Naive B cell (primary cell): ENCODE results near the gene SULT2B1. TPM values are rescaled to one million over a fixed set of nuclear protein-coding genes. Genes with fewer than 3 reads are reported as not detected.

Source experiments
- ATAC-seq, 2 donors: fragments of 150-1000 bp; cut with Tn5 transposase; 2 replicates each; pipeline ENCODE4 v1.10.0; 2021; ENCODE audit warnings: low read depth in 2 of 2, mild to moderate bottlenecking in 2 of 2, moderate library complexity in 2 of 2
- DNase-seq: peaks from one replicate; pipeline ENCODE4 v3.0.0; 2022
- H3K27ac Mint-ChIP-seq, 6 donors: one replicate each; pipeline ENCODE4 v1.8.0; 2020 to 2022; ENCODE audit warnings: mild to moderate bottlenecking in 6 of 6, mixed read lengths in 6 of 6, moderate library complexity in 5 of 6, inconsistent platforms in 2 of 6
- H3K27me3 Mint-ChIP-seq, 3 donors: one replicate each; pipeline ENCODE4 v1.8.0; 2021 to 2022; ENCODE audit warnings: mixed read lengths in 3 of 3, mild to moderate bottlenecking in 1 of 3
- H3K36me3 Mint-ChIP-seq, 2 donors: one replicate each; pipeline ENCODE4 v1.8.0; 2020 to 2022; ENCODE audit warnings: mixed read lengths in 2 of 2, inconsistent platforms in 1 of 2, mild to moderate bottlenecking in 1 of 2
- H3K4me1 Mint-ChIP-seq, 3 donors: one replicate each; pipeline ENCODE4 v1.8.0; 2020 to 2022; ENCODE audit warnings: mixed read lengths in 3 of 3, inconsistent platforms in 1 of 3, mild to moderate bottlenecking in 1 of 3, moderate library complexity in 1 of 3
- H3K4me3 Mint-ChIP-seq, 8 donors: one replicate each; pipeline ENCODE4 v1.8.0; 2020 to 2022; ENCODE audit warnings: mild to moderate bottlenecking in 8 of 8, mixed read lengths in 8 of 8, moderate library complexity in 8 of 8, inconsistent platforms in 2 of 8
- H3K9me3 Mint-ChIP-seq, 7 donors: one replicate each; pipeline ENCODE4 v1.8.0; 2020 to 2022; ENCODE audit warnings: mixed read lengths in 7 of 7, mild to moderate bottlenecking in 5 of 7, inconsistent platforms in 2 of 7, moderate library complexity in 1 of 7
- polyA plus RNA-seq, 6 donors: library from polyadenylated mRNA; unstranded; fragments of 300-500 nt; fragmentation: Illumina TruSeq; gene quantifications; one replicate each; pipeline ENCODE4 v1.2.3, GENCODE V29; 2021; ENCODE audit warnings: low read depth in 6 of 6

The SULT2B1 gene
- polyA plus RNA-seq, 6 donors from 2014 or later: not detected

- peaks cover 6 to 7% (median 6%) of the 10 kb centered on the region in 3 donors for H3K4me1 Mint-ChIP-seq
- peaks cover 0 to 6% (median 4%) of the 10 kb centered on the region in 7 donors for H3K9me3 Mint-ChIP-seq
- DNase-seq (no peak), ATAC-seq (no peak)
- no peaks in the 10 kb centered on the region for H3K36me3 Mint-ChIP-seq
- H3K4me3 Mint-ChIP-seq: no peak overlapping the region
- H3K27ac Mint-ChIP-seq: peak overlapping the region in 1 of 6 donors; percentile 58
- H3K27me3 Mint-ChIP-seq: peaks cover 4 to 23% (median 8%) of the 10 kb centered on the region in 3 donors
Observed at GRCh38 chr19:48582168-48582567, 30.2 kb downstream of the SULT2B1 start.

- peaks cover 0 to 6% (median 4%) of the 10 kb centered on the region in 7 donors for H3K9me3 Mint-ChIP-seq
Observed at GRCh38 chr19:48587387-48587786, 35.4 kb downstream of the SULT2B1 start.

DNA sequence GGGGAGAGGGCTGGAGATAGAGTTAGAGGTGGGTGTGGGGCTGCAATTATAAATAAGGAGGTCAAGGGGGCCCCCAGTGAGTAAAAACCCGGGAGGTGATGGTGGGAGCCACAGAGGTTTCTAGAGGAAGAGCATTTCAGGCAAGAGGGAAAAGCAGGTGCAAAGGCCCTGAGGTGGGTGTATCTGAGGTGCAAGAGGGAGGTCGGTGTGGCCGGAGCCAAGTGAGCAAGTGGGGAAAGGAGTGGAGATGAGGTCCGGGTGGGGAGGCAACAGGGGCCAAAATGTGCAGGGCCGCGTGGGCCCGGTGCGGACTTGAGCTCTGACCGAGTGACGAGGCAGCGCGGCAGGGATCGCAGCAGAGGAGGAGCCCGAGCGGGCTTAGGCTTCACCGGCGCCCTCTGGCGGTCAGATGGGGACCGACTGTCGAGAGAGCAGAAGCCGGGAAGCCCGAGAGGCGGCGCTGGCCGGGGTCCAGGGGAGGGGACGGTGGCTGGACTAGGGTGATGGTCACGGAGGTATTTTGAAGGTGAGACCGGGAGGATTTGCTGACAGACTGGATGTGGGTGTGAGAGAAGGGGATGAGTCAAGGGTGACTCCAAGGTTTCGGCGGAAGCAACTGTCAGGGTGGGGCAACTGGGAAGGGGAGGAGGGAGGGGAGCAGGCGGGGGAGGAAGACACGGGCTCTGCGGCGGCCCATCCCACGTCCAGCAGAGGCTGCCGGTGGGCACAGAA, 36.9 kb downstream of the SULT2B1 start:
- H3K27me3 Mint-ChIP-seq: peaks cover 10 to 56% (median 26%) of the 10 kb centered on the region in 3 donors
- peak overlapping the region in 2 of 6 donors; percentile 56 to 76 for H3K27ac Mint-ChIP-seq
- peaks cover 0 to 6% (median 4%) of the 10 kb centered on the region in 7 donors for H3K9me3 Mint-ChIP-seq
- no peaks in the 10 kb centered on the region for H3K36me3 Mint-ChIP-seq
- H3K4me3 Mint-ChIP-seq: peak overlapping the region in 7 of 8 donors; percentile 15 to 91 (median 68)
- H3K4me1 Mint-ChIP-seq: peaks cover 13 to 17% (median 15%) of the 10 kb centered on the region in 3 donors
- ATAC-seq (peak; percentile 88 to 89), DNase-seq (peak; percentile 77)

More at GRCh38 chr19:48587387-48587786, 35.4 kb downstream of the SULT2B1 start:
- DNase-seq: no peak
- Mint-ChIP-seq H3K4me1 (peaks cover 13 to 17% (median 15%) of the 10 kb centered on the region in 3 donors), H3K36me3 (no peaks in the 10 kb centered on the region), H3K4me3 (peak overlapping the region in 1 of 8 donors; percentile 16), H3K27me3 (peaks cover 10 to 56% (median 26%) of the 10 kb centered on the region in 3 donors), H3K27ac (no peak overlapping the region)
- ATAC-seq: no peak

DNA sequence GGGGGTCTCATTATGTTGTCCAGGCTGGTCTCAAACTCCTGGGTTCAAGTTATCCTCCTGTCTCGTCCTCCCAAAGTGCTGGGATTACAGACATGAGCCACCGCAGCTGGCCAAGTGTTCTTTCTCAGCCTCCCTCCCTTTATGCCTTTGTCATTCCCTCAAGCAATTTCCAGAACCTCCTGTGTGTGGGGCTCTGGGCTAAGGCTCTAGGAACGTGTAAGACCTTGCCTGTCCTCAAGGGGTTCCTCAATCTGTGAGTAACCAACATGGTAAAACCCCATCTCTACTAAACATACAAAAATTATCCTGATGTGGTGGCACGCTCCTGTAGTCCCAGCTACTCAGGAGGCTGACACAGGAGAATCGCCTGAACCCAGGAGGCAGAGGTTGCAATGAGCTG, 39.0 kb downstream of the SULT2B1 start:
- ATAC-seq (no peak), DNase-seq (no peak)
- H3K4me3 Mint-ChIP-seq: no peak overlapping the region
- H3K36me3 Mint-ChIP-seq: no peaks in the 10 kb centered on the region
- H3K27ac Mint-ChIP-seq: no peak overlapping the region
- no peaks in the 10 kb centered on the region for H3K9me3 Mint-ChIP-seq
- H3K4me1 Mint-ChIP-seq: peaks cover 7 to 10% (median 10%) of the 10 kb centered on the region in 3 donors
- H3K27me3 Mint-ChIP-seq: peaks cover 10 to 41% (median 18%) of the 10 kb centered on the region in 3 donors

- no peaks in the 10 kb centered on the region for H3K36me3 Mint-ChIP-seq
- ATAC-seq: no peak
- H3K9me3 Mint-ChIP-seq: no peaks in the 10 kb centered on the region
- H3K27ac Mint-ChIP-seq: no peak overlapping the region
- no peaks in the 10 kb centered on the region for H3K4me1 Mint-ChIP-seq
- peak overlapping the region in 1 of 8 donors; percentile 16 for H3K4me3 Mint-ChIP-seq
- peaks cover 0 to 30% (median 17%) of the 10 kb centered on the region in 3 donors for H3K27me3 Mint-ChIP-seq
- DNase-seq: no peak
Observed at GRCh38 chr19:48595171-48595570, 43.2 kb downstream of the SULT2B1 start.

DNA sequence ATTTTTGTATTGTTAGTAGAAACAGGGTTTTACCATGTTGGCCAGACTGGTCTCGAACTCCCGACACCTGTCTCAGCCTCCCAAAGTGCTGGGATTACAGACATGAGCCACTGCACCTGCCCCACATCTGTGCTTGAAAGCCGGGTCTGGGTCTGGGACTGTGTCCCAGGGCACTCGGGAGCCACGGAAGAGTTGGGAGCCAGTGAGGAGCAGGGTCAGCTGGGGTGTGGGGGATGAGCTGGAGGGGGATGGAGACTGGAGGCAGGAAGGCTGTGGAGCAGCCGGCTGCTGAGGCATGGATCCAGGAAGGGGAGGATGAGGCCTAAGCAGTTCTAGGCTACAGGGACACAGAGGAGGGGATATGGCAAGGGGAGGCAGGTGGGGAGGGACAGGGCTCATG, 43.9 kb downstream of the SULT2B1 start:
- Mint-ChIP-seq H3K4me3 (no peak overlapping the region), H3K36me3 (no peaks in the 10 kb centered on the region), H3K27me3 (peaks cover 0 to 24% (median 17%) of the 10 kb centered on the region in 3 donors), H3K9me3 (no peaks in the 10 kb centered on the region), H3K27ac (no peak overlapping the region), H3K4me1 (no peaks in the 10 kb centered on the region)
- ATAC-seq: no peak
- no peak for DNase-seq

DNA sequence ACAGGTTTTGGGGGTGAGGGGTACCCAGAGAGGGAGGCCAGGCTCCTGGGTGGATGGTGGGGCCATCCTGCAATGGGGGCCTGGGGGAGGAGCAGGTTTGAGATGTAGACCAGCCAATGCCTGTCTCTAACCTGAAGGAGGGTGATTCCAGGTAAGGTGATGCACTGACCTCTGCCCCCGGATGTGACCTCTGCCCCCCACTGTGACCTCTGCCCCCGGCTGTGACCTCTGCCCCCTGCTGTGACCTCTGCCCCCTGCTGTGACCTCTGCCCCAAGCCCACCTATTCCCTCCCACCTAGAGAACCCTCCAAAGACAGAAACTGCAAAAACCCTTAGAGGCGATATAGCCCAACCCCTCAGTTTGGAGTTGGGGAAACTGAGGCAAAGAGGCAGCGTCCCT, 44.3 kb downstream of the SULT2B1 start:
- H3K9me3 Mint-ChIP-seq: no peaks in the 10 kb centered on the region
- peaks cover 0 to 20% (median 17%) of the 10 kb centered on the region in 3 donors for H3K27me3 Mint-ChIP-seq
- no peak for DNase-seq
- H3K36me3 Mint-ChIP-seq: no peaks in the 10 kb centered on the region
- no peak overlapping the region for H3K4me3 Mint-ChIP-seq
- H3K27ac Mint-ChIP-seq: no peak overlapping the region
- no peaks in the 10 kb centered on the region for H3K4me1 Mint-ChIP-seq
- ATAC-seq: no peak

DNA sequence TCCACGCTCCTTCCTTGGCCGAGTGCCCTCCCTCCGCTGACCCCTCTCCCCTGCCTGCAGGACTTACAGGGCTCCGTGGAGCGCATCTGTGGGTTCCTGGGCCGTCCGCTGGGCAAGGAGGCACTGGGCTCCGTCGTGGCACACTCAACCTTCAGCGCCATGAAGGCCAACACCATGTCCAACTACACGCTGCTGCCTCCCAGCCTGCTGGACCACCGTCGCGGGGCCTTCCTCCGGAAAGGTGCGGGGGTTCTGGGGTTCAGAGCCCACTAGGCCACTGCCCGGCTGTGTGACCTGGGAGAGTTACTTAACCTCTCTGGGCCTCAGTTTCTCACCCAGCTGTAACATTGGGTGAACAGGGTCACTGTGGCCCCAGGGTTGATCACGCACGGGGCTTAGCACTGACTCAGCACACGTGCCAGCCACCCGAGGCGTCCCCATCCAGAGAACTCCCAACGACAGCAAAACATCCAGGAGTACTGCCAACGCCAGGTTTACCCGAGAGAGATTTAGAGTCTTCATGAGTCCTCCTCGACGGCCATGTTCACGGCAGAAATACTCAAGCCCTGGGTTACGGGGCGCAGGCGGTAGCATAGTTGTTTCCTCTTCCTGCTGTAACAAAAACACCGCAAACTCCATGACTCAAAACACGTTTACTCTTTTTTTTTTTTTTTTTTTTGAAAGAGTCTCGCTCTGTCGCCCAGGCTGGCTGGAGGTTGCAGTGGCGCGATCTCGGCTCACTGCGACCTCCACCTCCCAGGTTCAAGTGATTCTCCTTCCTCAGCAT, 44.9 kb downstream of the SULT2B1 start:
- Mint-ChIP-seq H3K36me3 (no peaks in the 10 kb centered on the region), H3K27ac (peak overlapping the region in 1 of 6 donors; percentile 33), H3K4me3 (peak overlapping the region in 2 of 8 donors; percentile 49 to 70), H3K4me1 (no peaks in the 10 kb centered on the region), H3K9me3 (no peaks in the 10 kb centered on the region), H3K27me3 (peaks cover 0 to 14% (median 11%) of the 10 kb centered on the region in 3 donors)
- ATAC-seq (peak; percentile 32 to 70), DNase-seq (no peak)

DNA sequence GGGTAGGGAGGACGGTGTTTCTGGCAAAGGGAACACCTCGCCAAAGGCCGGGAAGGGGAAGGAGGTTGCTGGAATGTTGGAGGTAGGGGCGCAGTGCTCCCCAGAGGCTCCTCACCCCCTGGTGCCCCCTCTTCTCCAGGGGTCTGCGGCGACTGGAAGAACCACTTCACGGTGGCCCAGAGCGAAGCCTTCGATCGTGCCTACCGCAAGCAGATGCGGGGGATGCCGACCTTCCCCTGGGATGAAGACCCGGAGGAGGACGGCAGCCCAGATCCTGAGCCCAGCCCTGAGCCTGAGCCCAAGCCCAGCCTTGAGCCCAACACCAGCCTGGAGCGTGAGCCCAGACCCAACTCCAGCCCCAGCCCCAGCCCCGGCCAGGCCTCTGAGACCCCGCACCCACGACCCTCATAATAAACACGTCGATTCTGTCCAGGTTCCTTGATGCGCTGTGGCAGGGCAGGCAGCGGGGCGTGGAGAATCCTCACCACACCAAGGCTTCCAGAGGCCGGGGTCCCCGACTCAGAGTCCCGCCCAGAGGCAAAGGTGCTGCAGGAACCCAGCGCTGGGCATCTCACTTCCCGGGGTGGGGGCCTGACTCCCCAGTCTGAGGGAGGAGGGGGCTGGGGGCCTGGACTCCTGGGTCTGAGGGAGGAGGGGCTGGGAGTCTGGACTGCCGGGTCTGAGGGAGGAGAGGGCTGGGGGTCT, 47.2 kb downstream of the SULT2B1 start:
- ATAC-seq (no peak), DNase-seq (no peak)
- H3K4me3 Mint-ChIP-seq: no peak overlapping the region
- H3K27me3 Mint-ChIP-seq: peaks cover 0 to 13% (median 8%) of the 10 kb centered on the region in 3 donors
- H3K9me3 Mint-ChIP-seq: no peaks in the 10 kb centered on the region
- H3K36me3 Mint-ChIP-seq: no peaks in the 10 kb centered on the region
- no peaks in the 10 kb centered on the region for H3K4me1 Mint-ChIP-seq
- H3K27ac Mint-ChIP-seq: no peak overlapping the region

DNA sequence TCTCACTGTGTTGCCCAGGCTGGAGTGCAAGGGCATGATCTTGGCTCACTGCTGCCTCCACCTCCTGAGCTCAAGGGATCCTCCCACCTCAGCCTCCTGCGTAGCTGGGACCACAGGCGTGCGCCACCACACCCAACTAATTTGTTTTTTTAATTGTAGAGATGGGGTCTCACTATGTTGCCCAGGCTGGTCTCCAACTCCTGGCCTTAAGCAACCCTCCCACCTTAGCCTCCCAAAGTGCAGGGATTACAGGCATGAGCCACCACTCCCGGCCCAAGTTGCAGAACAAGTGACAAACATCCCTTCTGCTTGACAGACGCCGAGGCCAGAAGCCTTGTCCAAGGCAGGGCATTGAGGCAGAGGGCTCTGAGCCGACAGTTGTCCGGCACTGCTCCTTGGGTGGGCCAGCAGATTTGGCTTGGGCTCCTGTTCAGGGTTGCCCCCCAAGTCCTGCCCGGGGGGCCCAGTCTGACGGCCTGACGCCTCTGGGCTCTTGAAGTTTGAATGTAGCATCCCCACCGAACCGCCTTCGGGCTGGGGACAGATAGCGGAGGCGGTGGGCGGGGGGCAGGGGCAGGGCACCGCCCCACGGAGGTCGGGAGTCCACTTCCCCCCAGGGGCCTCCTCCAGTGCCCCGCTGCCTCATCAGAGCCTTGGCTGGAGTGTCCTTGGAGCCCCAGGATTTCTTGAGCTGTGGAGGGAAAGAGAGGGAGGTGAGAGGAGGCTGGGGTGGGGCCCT, 48.9 kb downstream of the SULT2B1 start:
- no peak overlapping the region for H3K27ac Mint-ChIP-seq
- H3K36me3 Mint-ChIP-seq: no peaks in the 10 kb centered on the region
- no peak overlapping the region for H3K4me3 Mint-ChIP-seq
- peaks cover 0 to 13% (median 8%) of the 10 kb centered on the region in 3 donors for H3K27me3 Mint-ChIP-seq
- ATAC-seq (no peak), DNase-seq (no peak)
- no peaks in the 10 kb centered on the region for H3K4me1 Mint-ChIP-seq
- no peaks in the 10 kb centered on the region for H3K9me3 Mint-ChIP-seq

- Mint-ChIP-seq H3K4me3 (no peak overlapping the region), H3K9me3 (no peaks in the 10 kb centered on the region), H3K27ac (no peak overlapping the region), H3K27me3 (peaks cover 0 to 9% (median 8%) of the 10 kb centered on the region in 3 donors), H3K36me3 (no peaks in the 10 kb centered on the region), H3K4me1 (no peaks in the 10 kb centered on the region)
- no peak for DNase-seq
- ATAC-seq: no peak
Observed at GRCh38 chr19:48603001-48603400, 51.0 kb downstream of the SULT2B1 start.

- H3K36me3 Mint-ChIP-seq: no peaks in the 10 kb centered on the region
- H3K27me3 Mint-ChIP-seq: peaks cover 0 to 5% (median 4%) of the 10 kb centered on the region in 3 donors
- DNase-seq (no peak), ATAC-seq (no peak)
- no peak overlapping the region for H3K27ac Mint-ChIP-seq
- no peaks in the 10 kb centered on the region for H3K9me3 Mint-ChIP-seq
- peaks cover under 1 to 2% (median under 1%) of the 10 kb centered on the region in 3 donors for H3K4me1 Mint-ChIP-seq
- H3K4me3 Mint-ChIP-seq: no peak overlapping the region
Observed at GRCh38 chr19:48603449-48603848, 51.5 kb downstream of the SULT2B1 start.
